Suprapubic skin (tissue), 4 donors: Measurements from ENCODE around the gene TUBB6. TPM values are rescaled to one million over a fixed set of nuclear protein-coding genes. Genes with fewer than 3 reads are reported as not detected.
A peak's percentile ranks its signal among the peaks of the same experiment; 100 is the strongest.

Source experiments
- DNase-seq, 2 donors: peaks; one replicate each; pipeline ENCODE4 v3.0.0-alpha.2; 2019; ENCODE audit warnings: low spot score in 2 of 2
- H3K27ac ChIP-seq: fragments of 200-600 bp; sonication (generic); one replicate; pipeline ENCODE4 v1.5.1; 2019
- H3K27me3 ChIP-seq: fragments of 200-600 bp; sonication (generic); one replicate; pipeline ENCODE4 v1.5.1; 2019
- H3K36me3 ChIP-seq: fragments of 200-600 bp; sonication (generic); one replicate; pipeline ENCODE4 v1.5.1; 2019
- H3K4me1 ChIP-seq: fragments of 200-600 bp; sonication (generic); one replicate; pipeline ENCODE4 v1.5.1; 2019
- H3K4me3 ChIP-seq: fragments of 200-600 bp; sonication (generic); one replicate; pipeline ENCODE4 v1.5.1; 2019; ENCODE audit warnings: mild to moderate bottlenecking
- H3K9me3 ChIP-seq: fragments of 200-600 bp; sonication (generic); one replicate; pipeline ENCODE4 v1.5.1; 2019
- EP300 ChIP-seq: sonication (generic); formaldehyde crosslinking; IDR thresholded peaks from one replicate; pipeline ENCODE4 v1.6.1; 2017; ENCODE audit warnings: antibody characterized with exemption
- POLR2A ChIP-seq, 2 donors: fragments of 450-650 bp; IDR thresholded peaks; one replicate each; pipeline ENCODE4 v1.6.1; 2017; ENCODE audit warnings: antibody characterized with exemption in 2 of 2, mild to moderate bottlenecking in 2 of 2, moderate library complexity in 2 of 2
- POLR2AphosphoS5 ChIP-seq, 3 donors: sonication (generic); formaldehyde crosslinking; IDR thresholded peaks; one replicate each; pipeline ENCODE4 v1.6.1; 2017; ENCODE audit warnings: antibody characterized with exemption in 3 of 3
- WGBS: methylation state at CpG from one replicate; pipeline ENCODE4 v1.1.5; 2018; 5-methylcytosine and 5-hydroxymethylcytosine counted together
- total RNA-seq, 4 donors: library from RNA; depleted of rRNA; stranded (reverse); fragments of >200 nt; gene quantifications; one replicate each; pipeline ENCODE4 v1.1.0, GENCODE V29; 2016
- TF ChIP-seq, protein P1 (sequence below), 2 donors: fragments of 200-600 bp in 1 of 2; fragments of 450-650 bp in 1 of 2; sonication (generic) in 1 of 2; IDR thresholded peaks; one replicate each; pipeline ENCODE4 v1.5.1; 2016 to 2019; ENCODE audit warnings: antibody characterized with exemption in 2 of 2, mild to moderate bottlenecking in 1 of 2, moderate library complexity in 1 of 2

The TUBB6 gene
- total RNA-seq, 4 donors from 2014 or later = 211 to 298 (median 220) TPM

- WGBS = 85% methylated on average over 4 of the region's 4 CpGs
- peak; percentile 53 to 59 for DNase-seq
- no peak overlapping the region for H3K27ac ChIP-seq
Observed at GRCh38 chr18:12328179-12328823, 20.3 kb downstream of the TUBB6 start.

GRCh38 chr18:12329125-12329698 is 21.2 kb downstream of the TUBB6 start:
- TF ChIP-seq POLR2AphosphoS5 (IDR thresholded peaks at IDR 0.05) (no peak), EP300 (no peak), POLR2A (IDR thresholded peaks at IDR 0.05) (no peak)
- TF ChIP-seq, protein P1, sequence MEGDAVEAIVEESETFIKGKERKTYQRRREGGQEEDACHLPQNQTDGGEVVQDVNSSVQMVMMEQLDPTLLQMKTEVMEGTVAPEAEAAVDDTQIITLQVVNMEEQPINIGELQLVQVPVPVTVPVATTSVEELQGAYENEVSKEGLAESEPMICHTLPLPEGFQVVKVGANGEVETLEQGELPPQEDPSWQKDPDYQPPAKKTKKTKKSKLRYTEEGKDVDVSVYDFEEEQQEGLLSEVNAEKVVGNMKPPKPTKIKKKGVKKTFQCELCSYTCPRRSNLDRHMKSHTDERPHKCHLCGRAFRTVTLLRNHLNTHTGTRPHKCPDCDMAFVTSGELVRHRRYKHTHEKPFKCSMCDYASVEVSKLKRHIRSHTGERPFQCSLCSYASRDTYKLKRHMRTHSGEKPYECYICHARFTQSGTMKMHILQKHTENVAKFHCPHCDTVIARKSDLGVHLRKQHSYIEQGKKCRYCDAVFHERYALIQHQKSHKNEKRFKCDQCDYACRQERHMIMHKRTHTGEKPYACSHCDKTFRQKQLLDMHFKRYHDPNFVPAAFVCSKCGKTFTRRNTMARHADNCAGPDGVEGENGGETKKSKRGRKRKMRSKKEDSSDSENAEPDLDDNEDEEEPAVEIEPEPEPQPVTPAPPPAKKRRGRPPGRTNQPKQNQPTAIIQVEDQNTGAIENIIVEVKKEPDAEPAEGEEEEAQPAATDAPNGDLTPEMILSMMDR (IDR thresholded peaks at IDR 0.05) = no peak
- peaks cover 10% of the 10 kb centered on the region for H3K4me1 ChIP-seq

More at GRCh38 chr18:12328179-12328823, 20.3 kb downstream of the TUBB6 start:
- Histone ChIP-seq H3K27me3 (no peaks in the 10 kb centered on the region), H3K4me3 (no peak overlapping the region), H3K36me3 (peaks cover 76% of the 10 kb centered on the region), H3K9me3 (no peaks in the 10 kb centered on the region), H3K4me1 (peaks cover 10% of the 10 kb centered on the region)
- TF ChIP-seq POLR2AphosphoS5 (IDR thresholded peaks at IDR 0.05) (no peak), EP300 (no peak), POLR2A (IDR thresholded peaks at IDR 0.05) (no peak)
- TF ChIP-seq, protein P1 (IDR thresholded peaks at IDR 0.05) = no peak

DNA sequence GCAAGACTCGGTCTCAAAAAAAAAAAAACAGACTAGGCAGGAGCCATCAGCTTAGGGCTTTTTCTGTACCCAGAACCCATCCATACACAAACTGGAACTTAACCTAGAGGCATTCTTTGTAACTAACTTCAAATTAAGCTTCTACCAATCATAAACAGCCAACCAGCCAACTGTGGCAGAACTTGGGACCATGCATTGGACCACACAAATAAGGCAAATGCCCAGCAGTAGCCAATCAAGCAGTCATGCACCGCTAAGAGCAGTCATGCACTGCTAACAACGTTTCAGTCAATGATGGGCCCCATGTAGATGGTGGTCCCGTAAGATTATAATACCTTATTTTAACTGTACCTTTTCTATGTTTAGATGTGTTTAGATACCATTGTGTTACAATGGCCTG is 22.7 kb downstream of the TUBB6 start:
- 92% methylated on average over 4 of the region's 4 CpGs for WGBS
- no peak overlapping the region for H3K27ac ChIP-seq
- no peak for DNase-seq
- H3K36me3 ChIP-seq = peaks cover 76% of the 10 kb centered on the region
- H3K4me1 ChIP-seq = peaks cover 10% of the 10 kb centered on the region
- no peaks in the 10 kb centered on the region for H3K9me3 ChIP-seq
- TF ChIP-seq POLR2AphosphoS5 (IDR thresholded peaks at IDR 0.05) = no peak
- no peak for TF ChIP-seq EP300
- no peak for TF ChIP-seq POLR2A (IDR thresholded peaks at IDR 0.05)
- H3K4me3 ChIP-seq = no peak overlapping the region
- H3K27me3 ChIP-seq = no peaks in the 10 kb centered on the region

More at GRCh38 chr18:12329125-12329698, 21.2 kb downstream of the TUBB6 start:
- no peaks in the 10 kb centered on the region for H3K27me3 ChIP-seq
- no peak overlapping the region for H3K4me3 ChIP-seq
- 90% methylated on average over 11 of the region's 11 CpGs for WGBS
- DNase-seq = peak; percentile 49 to 76
- H3K9me3 ChIP-seq = no peaks in the 10 kb centered on the region
- H3K36me3 ChIP-seq = peaks cover 77% of the 10 kb centered on the region
- no peak overlapping the region for H3K27ac ChIP-seq

DNA sequence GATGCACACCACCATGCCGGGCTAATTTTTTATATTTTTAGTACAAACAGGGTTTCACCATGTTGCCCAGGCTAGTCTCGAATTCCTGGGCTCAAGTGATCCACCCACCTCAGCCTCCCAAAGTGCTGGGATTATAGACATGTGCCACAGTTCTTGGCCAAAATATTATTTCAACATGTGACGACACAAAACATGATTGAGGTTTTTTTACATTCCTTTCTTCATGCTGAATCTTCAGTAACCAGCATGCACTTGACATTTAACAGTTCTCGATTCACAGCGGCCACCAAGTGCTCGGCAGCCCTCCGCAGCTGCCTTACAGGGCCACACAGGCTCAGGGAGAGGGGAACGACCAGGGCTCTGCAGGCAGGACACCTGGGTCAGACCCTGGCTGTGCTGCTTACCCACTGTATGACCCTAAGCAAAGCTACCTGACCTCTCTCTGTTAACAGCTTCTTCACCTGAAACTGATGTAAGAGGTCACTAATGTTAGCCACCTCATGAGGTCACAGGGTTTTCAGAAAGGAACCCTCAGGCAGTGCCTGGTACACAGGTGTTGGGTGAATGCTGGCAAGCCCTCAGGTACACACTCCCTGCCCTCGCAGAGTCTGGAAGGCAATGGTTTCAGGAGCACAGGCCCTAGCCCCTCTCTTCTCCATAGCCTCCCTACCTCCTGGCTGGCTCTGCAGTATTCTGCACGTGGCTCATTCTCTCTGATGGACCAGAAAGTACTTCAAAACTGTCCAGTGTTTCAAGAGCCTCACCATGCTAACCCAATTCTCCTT is 25.7 kb downstream of the TUBB6 start:
- peaks cover 74% of the 10 kb centered on the region for H3K36me3 ChIP-seq
- no peaks in the 10 kb centered on the region for H3K27me3 ChIP-seq
- no peak for TF ChIP-seq EP300
- TF ChIP-seq, protein P1 (IDR thresholded peaks at IDR 0.05) = no peak
- no peak overlapping the region for H3K4me3 ChIP-seq
- no peak overlapping the region for H3K27ac ChIP-seq
- WGBS = 77% methylated on average over 10 of the region's 10 CpGs
- H3K9me3 ChIP-seq = no peaks in the 10 kb centered on the region
- DNase-seq = peak; percentile 21 to 29
- H3K4me1 ChIP-seq = no peaks in the 10 kb centered on the region

GRCh38 chr18:12334366-12334808 is 26.3 kb downstream of the TUBB6 start:
- TF ChIP-seq EP300 (no peak), POLR2A (IDR thresholded peaks at IDR 0.05) (no peak), POLR2AphosphoS5 (IDR thresholded peaks at IDR 0.05) (no peak)
- TF ChIP-seq, protein P1 (IDR thresholded peaks at IDR 0.05) = no peak
- peak in 1 of 2 donors; percentile 48 for DNase-seq
- Histone ChIP-seq H3K36me3 (peaks cover 73% of the 10 kb centered on the region), H3K4me1 (no peaks in the 10 kb centered on the region), H3K27me3 (no peaks in the 10 kb centered on the region), H3K27ac (no peak overlapping the region), H3K9me3 (no peaks in the 10 kb centered on the region), H3K4me3 (no peak overlapping the region)
- 64% methylated on average over 2 of the region's 2 CpGs for WGBS
